ENCODE results near the gene PLEKHM3.

PLEKHM3 gene, protein sequence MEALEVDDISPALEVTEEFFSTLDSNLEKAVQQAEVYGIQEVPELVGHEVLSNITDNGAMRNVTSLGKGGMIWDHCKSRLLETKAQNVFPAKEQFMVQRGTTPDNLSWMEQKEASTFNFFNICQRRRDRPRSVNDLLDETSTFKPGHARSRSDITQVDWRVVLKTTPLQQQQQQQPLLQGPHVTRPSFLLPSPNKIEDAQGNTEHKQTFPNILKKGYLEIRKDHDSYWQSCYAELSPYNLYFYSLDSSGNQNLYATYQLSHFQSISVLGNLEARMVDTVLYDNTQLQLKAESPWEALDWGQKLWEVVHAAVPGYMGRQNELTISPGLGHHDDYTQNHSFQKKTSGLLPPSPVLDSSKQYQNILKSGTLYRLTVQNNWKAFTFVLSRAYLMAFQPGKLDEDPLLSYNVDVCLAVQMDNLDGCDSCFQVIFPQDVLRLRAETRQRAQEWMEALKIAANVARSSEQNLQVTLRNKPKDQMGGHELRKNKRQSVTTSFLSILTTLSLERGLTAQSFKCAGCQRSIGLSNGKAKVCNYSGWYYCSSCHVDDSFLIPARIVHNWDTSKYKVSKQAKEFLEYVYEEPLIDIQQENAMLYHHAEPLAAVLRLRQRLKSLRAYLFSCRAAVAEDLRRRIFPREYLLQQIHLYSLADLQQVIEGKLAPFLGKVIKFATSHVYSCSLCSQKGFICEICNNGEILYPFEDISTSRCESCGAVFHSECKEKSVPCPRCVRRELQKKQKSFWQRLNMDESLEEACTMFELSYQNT

DNA sequence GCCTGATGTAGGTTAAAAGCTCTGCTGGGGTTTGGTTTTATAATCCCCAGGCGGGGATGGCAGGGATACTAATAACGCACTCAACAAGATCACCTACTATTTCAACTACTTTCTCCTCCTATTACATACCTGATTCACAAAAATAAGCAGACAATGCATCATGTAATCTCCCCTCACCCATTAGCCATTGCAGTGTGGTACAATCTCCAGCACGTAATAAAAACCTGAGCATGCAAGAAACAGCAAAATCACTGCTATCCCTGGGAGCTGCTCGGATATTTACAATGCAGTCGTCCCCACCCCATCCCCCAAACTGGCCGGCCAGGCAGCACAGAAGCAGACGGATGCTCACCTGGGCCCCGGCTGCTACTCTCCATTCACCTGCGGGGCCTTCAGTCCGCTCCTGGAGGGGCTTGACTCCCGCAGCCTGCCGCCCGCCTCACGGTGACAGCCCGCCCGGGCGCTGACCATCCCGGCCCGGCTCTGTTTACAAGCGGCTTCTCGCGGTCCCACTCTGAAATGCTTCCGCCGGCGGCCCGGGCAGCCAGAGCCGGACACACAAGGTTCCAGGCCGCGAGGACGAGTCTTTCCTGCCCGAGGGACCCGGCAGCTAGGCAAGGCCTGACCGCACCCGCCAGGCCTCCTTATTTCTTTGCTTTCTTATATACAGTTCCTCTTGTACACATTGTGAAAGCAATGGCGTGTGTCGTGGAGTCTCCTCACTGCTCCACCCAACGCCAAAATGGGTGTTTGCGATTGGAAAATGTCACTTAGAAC is at the start of gene PLEKHM3:
Gene PLEKHM3 (minus strand): TSS at position 491 of the 777 bp plus-strand sequence. CDS start 23,888 bp downstream, outside the sequence.
- Histone ChIP-seq H3K27me3 (ENCODE audit: control insufficient read depth, insufficient read depth, low read length) (no peaks in the 10 kb centered on the region), H3K36me3 (ENCODE audit: control insufficient read depth, low read depth, low read length) (no peaks in the 10 kb centered on the region), H3K9ac (ENCODE audit: low read length) (peak within 1 kb of the TSS; percentile 69), H3K4me1 (ENCODE audit: control insufficient read depth, low read depth, low read length) (peaks cover 5% of the 10 kb centered on the region), H3K4me3 (ENCODE audit: low read length) (peak within 1 kb of the TSS; percentile 96), H3K27ac (ENCODE audit: low read length) (peak within 1 kb of the TSS; percentile 5), H3K9me3 (ENCODE audit: control insufficient read depth, low read depth, low read length) (no peaks in the 10 kb centered on the region)

DNA sequence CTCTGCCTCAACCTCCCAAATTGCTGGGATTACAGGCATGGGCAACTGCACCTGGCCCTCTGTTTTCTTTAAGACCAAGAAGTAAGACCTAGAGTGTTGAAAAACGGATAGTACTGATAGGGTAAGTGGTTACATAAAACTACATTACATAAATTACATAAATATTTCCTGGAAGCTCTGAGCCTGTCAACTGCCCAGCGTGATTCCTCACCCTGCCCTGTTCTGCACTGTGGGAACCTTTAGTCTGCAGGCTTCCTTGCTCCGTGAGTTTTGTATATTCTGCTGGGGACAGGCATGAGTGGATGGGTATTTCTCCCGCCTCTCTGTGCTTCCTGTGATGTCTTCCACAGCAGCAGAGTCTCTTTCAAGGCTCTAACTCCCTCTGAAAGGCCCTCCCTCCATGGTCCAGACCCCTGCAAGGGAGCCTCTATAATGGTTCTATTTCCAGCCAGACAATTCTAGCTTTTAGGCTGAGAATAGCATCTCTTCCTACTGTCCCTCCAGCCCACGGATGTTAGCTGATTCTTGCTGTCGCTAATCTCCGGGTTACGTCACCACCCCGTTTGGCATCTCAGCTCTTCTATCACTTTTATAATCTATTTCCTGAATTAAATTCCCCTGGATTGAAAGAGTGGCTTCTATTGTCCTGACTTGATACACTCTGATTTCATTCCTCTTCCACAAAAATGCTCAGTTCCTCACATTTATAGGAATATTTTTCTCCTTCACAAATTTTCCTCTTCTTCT is 49.5 kb upstream of the PLEKHM3 start:
- no peak overlapping the region for H3K4me3 ChIP-seq (ENCODE audit: low read length)
- H3K27ac ChIP-seq (ENCODE audit: low read length): no peak overlapping the region
- H3K9me3 ChIP-seq (ENCODE audit: control insufficient read depth, low read depth, low read length): no peaks in the 10 kb centered on the region
- H3K27me3 ChIP-seq (ENCODE audit: control insufficient read depth, insufficient read depth, low read length): no peaks in the 10 kb centered on the region
- no peak overlapping the region for H3K9ac ChIP-seq (ENCODE audit: low read length)
- no peaks in the 10 kb centered on the region for H3K36me3 ChIP-seq (ENCODE audit: control insufficient read depth, low read depth, low read length)
- no peaks in the 10 kb centered on the region for H3K4me1 ChIP-seq (ENCODE audit: control insufficient read depth, low read depth, low read length)

DNA sequence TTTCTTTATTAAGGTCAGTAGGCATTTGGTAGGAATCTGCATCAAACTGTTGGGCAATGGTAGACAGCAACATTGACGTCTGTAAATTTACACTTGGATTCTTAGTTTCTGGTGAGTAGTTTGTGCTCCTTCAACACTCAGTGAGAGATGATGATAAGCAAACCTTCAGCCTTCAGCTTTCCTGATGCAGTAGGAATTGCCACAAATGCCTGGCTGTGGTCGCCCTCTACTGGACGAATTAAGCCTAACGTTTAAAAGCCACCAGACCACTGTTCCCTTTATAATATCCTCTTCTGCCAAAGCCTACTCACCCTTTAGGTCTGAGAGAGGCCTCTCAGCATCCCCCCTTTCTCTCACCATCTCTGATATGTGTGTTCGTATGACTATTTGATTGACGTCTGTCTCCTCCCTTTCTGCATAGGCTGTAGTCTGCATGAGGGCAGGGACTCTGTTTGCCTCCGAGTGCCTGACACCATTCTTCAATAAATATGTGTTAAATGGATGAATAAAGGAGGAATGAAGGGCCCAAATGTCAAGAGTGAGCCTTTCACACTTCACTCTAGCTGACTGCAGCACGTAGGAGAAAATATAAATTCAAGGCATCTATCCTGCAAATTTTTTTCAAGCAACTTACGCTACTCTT is 47.0 kb upstream of the PLEKHM3 start:
- Histone ChIP-seq H3K9ac (ENCODE audit: low read length) (no peak overlapping the region), H3K4me1 (ENCODE audit: control insufficient read depth, low read depth, low read length) (no peaks in the 10 kb centered on the region)

DNA sequence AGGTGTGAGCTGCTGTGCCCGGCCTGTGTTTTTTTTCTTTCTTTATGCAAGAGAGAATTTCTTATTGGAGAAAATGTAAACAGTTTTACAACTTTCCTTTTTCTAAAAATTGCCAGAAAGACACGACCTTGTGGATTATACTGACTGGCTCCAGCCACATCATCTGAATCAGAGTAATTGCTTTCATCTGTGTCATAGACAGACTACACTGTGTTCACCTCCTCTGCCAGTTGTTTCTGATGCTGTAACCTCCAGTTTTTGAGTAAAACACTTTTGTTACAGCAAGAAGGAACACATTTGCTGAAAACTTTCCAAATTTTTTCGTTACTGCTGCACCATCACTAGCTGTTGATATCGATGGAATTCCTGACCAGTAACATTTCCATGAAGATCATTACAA is 43.9 kb upstream of the PLEKHM3 start:
- Histone ChIP-seq H3K9me3 (ENCODE audit: control insufficient read depth, low read depth, low read length) (no peaks in the 10 kb centered on the region), H3K36me3 (ENCODE audit: control insufficient read depth, low read depth, low read length) (no peaks in the 10 kb centered on the region), H3K4me1 (ENCODE audit: control insufficient read depth, low read depth, low read length) (no peaks in the 10 kb centered on the region), H3K9ac (ENCODE audit: low read length) (no peak overlapping the region), H3K27me3 (ENCODE audit: control insufficient read depth, insufficient read depth, low read length) (no peaks in the 10 kb centered on the region), H3K4me3 (ENCODE audit: low read length) (no peak overlapping the region), H3K27ac (ENCODE audit: low read length) (no peak overlapping the region)

More for the DNA sequence above, 47.0 kb upstream of the PLEKHM3 start:
- H3K27me3 ChIP-seq (ENCODE audit: control insufficient read depth, insufficient read depth, low read length): no peaks in the 10 kb centered on the region
- H3K4me3 ChIP-seq (ENCODE audit: low read length): no peak overlapping the region
- H3K27ac ChIP-seq (ENCODE audit: low read length): no peak overlapping the region
- H3K9me3 ChIP-seq (ENCODE audit: control insufficient read depth, low read depth, low read length): no peaks in the 10 kb centered on the region
- no peaks in the 10 kb centered on the region for H3K36me3 ChIP-seq (ENCODE audit: control insufficient read depth, low read depth, low read length)

DNA sequence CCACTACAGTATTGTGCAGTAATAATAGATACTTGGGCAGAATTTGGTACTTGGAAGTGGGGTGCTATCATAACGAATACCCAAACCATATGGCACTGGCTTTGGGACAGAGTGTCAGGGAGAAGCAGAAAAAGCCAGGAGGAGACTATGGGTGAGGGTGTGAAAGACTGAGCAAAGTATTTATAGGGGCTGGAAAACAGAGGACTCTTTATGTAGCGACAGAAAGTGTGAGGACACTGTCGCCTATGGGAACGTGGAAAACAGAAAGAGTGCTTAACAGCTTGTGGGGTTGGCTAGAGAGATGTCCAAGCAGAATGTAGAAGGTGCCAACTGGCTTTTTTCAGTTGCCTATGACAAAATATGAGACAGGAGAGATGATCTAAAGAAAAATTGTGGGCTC is 40.7 kb upstream of the PLEKHM3 start:
- Histone ChIP-seq H3K36me3 (ENCODE audit: control insufficient read depth, low read depth, low read length) (no peaks in the 10 kb centered on the region), H3K4me1 (ENCODE audit: control insufficient read depth, low read depth, low read length) (no peaks in the 10 kb centered on the region), H3K27ac (ENCODE audit: low read length) (no peak overlapping the region), H3K9ac (ENCODE audit: low read length) (no peak overlapping the region), H3K4me3 (ENCODE audit: low read length) (no peak overlapping the region), H3K27me3 (ENCODE audit: control insufficient read depth, insufficient read depth, low read length) (no peaks in the 10 kb centered on the region), H3K9me3 (ENCODE audit: control insufficient read depth, low read depth, low read length) (no peaks in the 10 kb centered on the region)

DNA sequence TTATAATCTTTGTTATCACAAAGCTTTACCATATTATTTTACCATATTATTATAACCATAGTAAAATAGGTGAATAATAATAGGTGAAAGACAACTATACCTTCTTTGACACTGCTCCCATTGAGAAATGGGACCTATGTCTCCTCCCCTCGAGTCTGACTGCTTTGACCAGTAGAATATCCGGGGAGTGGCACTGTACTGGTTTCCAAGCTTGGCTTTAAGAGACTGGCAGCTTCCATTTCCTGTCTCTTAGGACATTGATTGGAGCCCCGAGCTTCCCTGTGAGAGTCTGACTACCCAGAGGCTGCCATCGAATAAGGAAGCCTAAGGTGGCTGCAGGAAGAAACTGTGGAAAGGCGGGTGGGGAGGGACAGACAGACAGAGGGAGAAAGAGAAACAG is 40.1 kb upstream of the PLEKHM3 start:
- Histone ChIP-seq H3K27me3 (ENCODE audit: control insufficient read depth, insufficient read depth, low read length) (no peaks in the 10 kb centered on the region), H3K27ac (ENCODE audit: low read length) (no peak overlapping the region), H3K9ac (ENCODE audit: low read length) (no peak overlapping the region), H3K4me3 (ENCODE audit: low read length) (no peak overlapping the region), H3K4me1 (ENCODE audit: control insufficient read depth, low read depth, low read length) (no peaks in the 10 kb centered on the region), H3K9me3 (ENCODE audit: control insufficient read depth, low read depth, low read length) (no peaks in the 10 kb centered on the region), H3K36me3 (ENCODE audit: control insufficient read depth, low read depth, low read length) (no peaks in the 10 kb centered on the region)

DNA sequence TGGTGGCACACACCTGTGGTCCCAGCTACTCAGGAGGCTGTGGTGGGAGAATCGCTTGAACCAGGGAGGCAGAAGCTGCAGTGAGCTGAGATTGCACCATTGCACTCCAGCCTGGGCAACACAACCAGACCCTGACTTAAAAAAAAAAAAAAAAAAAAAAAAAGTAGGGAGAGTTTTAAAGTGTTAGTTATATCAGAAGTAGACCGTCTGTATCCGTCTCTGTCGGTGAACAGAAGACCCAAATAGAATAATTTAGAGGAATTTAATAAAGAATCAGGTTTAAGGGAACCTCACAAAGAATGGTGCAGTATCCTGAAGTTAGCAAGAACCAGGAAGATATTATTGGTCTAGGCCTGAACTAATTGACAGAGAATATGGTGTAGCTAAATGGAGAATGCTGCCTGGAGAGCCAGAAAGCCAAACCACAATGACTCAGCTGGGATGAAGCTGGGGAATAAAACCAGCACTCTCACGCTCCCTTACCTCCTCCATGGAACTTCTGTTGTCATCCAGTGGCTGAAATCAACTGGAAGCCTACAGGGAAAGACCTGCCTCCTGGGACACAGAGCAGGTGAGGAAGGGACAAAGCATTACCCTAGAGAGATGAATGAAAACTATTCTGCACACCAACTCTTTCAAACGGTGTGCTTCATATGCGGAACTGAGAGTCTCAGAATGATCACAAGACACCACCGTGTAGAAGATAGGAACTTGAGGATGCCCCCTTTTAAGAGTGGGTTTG is 39.1 kb upstream of the PLEKHM3 start:
- Histone ChIP-seq H3K9ac (ENCODE audit: low read length) (no peak overlapping the region), H3K4me3 (ENCODE audit: low read length) (no peak overlapping the region), H3K27ac (ENCODE audit: low read length) (no peak overlapping the region), H3K9me3 (ENCODE audit: control insufficient read depth, low read depth, low read length) (no peaks in the 10 kb centered on the region), H3K36me3 (ENCODE audit: control insufficient read depth, low read depth, low read length) (no peaks in the 10 kb centered on the region), H3K27me3 (ENCODE audit: control insufficient read depth, insufficient read depth, low read length) (no peaks in the 10 kb centered on the region), H3K4me1 (ENCODE audit: control insufficient read depth, low read depth, low read length) (no peaks in the 10 kb centered on the region)

DNA sequence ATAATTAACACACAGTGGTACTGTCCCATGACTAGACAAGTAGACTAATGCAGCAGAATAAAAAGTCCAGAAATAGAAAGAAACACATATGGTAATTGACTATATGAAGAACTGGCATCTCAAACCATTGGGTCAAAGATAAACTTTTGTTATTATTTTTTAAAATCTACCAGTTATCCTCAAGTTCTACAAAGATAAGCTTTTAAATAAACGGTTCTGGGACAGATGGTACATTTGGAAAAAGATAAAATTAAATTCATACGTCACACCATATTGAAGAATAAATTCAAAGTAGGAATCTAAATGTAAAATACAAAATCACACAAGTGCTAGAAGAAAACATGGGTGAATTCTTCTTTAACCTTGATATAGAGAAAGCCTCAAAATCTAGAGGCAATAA is 37.6 kb upstream of the PLEKHM3 start:
- H3K27me3 ChIP-seq (ENCODE audit: control insufficient read depth, insufficient read depth, low read length): no peaks in the 10 kb centered on the region
- no peaks in the 10 kb centered on the region for H3K36me3 ChIP-seq (ENCODE audit: control insufficient read depth, low read depth, low read length)
- no peaks in the 10 kb centered on the region for H3K9me3 ChIP-seq (ENCODE audit: control insufficient read depth, low read depth, low read length)
- H3K9ac ChIP-seq (ENCODE audit: low read length): no peak overlapping the region
- no peaks in the 10 kb centered on the region for H3K4me1 ChIP-seq (ENCODE audit: control insufficient read depth, low read depth, low read length)
- no peak overlapping the region for H3K27ac ChIP-seq (ENCODE audit: low read length)
- no peak overlapping the region for H3K4me3 ChIP-seq (ENCODE audit: low read length)

DNA sequence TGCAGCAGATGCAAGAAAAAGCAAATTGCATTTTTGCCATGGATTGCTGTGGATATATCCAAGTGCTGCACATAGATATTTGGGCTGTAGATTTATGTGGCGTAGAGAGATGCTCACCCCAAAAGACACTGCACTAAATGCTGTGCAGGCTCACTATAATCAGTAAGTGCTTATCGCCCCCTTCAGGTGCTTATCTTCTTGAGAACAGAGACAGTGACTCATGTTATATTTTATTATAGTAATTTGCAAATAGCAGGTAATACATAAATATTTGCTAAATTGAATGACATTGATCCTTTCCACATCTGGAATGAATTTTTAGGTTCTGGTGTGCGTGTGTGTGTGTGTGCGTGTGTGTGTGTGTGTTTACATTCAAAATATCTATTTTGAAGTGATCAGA is 36.8 kb upstream of the PLEKHM3 start:
- H3K27ac ChIP-seq (ENCODE audit: low read length): no peak overlapping the region
- no peaks in the 10 kb centered on the region for H3K27me3 ChIP-seq (ENCODE audit: control insufficient read depth, insufficient read depth, low read length)
- H3K36me3 ChIP-seq (ENCODE audit: control insufficient read depth, low read depth, low read length): no peaks in the 10 kb centered on the region
- H3K4me3 ChIP-seq (ENCODE audit: low read length): no peak overlapping the region
- H3K4me1 ChIP-seq (ENCODE audit: control insufficient read depth, low read depth, low read length): no peaks in the 10 kb centered on the region
- H3K9me3 ChIP-seq (ENCODE audit: control insufficient read depth, low read depth, low read length): no peaks in the 10 kb centered on the region
- no peak overlapping the region for H3K9ac ChIP-seq (ENCODE audit: low read length)

DNA sequence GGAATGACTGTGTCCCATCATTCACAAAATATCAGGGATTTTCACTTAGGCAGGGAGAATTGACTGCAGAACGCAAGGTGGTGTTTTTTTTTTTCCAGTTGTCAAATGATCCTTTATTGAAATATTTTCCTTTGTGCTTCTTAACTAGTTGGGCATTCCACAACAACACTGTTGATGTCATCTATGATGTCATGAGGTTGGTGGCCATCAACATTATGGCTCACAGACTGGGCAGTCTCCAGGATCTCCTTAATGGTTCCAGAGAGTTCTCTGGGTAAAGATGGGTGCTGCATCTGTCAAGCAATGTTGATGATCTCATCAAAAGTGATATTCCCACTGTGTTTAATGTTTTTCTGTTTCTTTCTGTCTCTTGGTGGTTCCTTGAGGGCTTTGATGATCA is 31.8 kb upstream of the PLEKHM3 start:
- Histone ChIP-seq H3K9ac (ENCODE audit: low read length) (no peak overlapping the region), H3K27ac (ENCODE audit: low read length) (no peak overlapping the region), H3K9me3 (ENCODE audit: control insufficient read depth, low read depth, low read length) (no peaks in the 10 kb centered on the region), H3K27me3 (ENCODE audit: control insufficient read depth, insufficient read depth, low read length) (no peaks in the 10 kb centered on the region), H3K36me3 (ENCODE audit: control insufficient read depth, low read depth, low read length) (no peaks in the 10 kb centered on the region), H3K4me3 (ENCODE audit: low read length) (no peak overlapping the region), H3K4me1 (ENCODE audit: control insufficient read depth, low read depth, low read length) (no peaks in the 10 kb centered on the region)
